ENCODE data around the gene HVCN1.
A peak's percentile ranks its signal among the peaks of the same experiment; 100 is the strongest.

HVCN1 gene

DNA sequence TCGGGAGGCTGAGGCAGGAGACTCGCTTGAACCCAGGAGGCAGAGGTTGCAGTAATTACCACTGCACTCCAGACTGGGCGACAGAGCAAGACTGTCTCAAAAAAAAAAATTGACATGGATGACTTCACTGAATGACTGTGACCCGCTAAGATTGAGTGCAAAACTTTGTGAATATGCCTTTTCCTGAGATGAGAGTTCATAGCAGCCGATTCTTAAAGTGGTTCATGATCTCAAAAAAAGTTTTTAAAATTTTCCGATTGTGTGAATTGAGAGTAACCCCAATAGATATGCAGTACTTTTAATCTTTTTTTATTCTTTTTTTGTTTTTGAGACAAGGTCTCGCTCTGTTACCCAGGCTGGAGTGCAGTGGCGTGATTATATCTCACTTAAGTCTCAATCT lies 73.7 kb downstream of the HVCN1 start:
- DNase-seq = no peak

DNA sequence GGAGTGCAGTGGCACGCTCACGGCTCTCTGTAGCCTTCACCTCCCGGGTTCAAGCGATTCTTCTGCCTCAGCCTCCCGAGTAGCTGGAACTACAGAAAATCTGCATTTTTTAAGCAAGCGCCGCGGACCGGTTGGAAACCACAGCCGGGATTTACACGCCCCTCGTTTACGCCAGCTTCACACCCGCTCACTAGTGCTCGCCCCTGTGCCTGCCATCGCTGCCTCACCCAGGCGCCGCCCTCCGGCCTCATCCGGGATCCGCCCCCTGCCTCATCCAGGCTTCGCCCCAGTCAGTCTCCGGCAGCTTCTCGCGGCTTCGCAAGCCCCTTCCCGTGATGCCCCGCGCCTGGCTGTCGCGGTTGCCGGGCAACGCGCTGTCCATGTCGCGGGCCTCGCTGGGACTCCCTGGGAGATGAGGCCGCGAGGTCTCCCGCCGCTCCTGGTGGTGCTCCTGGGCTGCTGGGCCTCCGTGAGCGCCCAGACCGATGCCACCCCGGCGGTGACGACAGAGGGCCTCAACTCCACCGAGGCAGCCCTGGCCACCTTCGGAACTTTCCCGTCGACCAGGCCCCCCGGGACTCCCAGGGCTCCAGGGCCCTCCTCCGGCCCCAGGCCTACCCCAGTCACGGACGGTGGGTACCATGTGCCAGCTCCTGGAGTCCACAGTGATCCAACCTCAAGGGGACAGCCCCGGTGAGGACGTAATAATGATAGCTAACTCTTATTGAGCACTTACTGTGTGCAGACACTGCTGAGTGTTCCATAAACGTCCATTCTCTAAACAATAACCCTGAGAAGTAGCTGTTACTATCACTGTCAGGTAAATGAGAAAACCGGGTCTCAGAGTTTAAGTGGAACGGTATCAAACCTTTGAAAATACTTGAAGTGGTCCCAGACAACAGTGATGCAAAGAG lies 74.9 kb downstream of the HVCN1 start, which contains the start of gene TCTN1:
TCTN1 (plus strand) TSS at position 359 of the 914 bp plus-strand sequence; CDS start at position 413, 54 bp downstream.
- peak; percentile 94 to 98 (median 96) for DNase-seq

- no peak for DNase-seq
Measured at GRCh38 chr12:110613071-110613770, 75.7 kb downstream of the HVCN1 start.

DNA sequence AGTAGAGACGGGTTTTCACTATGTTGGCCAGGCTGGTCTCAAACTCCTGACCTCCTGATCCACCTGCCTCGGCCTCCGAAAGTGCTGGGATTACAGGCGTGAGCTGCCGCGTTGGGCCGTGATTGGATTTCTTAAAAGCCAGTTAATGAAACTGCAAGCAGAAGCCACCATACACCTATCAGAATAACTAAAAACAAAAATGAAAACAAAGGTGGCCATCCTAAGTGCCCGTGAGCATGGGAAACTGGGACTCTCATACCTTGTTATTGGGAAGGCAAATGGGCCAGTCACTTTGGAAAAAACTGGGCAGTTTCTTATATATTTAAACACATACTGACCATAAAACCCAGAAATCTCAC lies 82.7 kb downstream of the HVCN1 start:
- DNase-seq = no peak

DNA sequence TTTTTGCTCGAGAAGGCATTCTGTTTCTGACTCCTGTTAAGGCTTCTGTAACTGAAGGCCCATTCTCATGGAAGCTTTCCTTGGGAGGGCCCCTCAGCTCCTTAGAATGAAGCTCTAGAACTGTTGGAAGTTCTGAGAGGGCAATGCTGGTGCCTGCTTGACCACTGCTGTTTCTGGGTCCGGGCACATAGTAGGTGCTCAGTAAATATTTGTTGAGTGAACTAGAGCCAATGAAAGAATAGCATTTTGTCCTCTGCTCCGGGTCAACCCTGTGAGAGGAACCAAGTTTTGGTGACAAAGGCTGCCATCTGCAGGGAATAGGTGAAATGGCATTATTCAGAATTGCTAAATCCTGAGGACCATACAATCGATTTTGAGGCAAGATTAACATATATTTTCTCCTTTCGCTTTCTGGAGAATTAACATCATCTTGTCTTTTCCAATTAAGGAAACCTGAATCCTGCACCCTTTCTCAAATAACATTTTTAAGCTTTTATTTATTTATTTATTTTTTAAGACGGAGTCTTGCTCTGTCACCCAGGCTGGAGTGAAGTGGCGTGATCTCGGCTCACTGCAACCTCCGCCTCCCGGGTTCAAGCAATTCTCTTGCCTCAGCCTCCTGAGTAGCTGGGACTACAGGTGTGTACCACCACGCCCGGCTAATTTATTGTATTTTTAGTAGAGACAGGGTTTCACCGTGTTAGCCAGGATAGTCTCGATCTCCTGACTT lies 86.7 kb downstream of the HVCN1 start:
- peak; percentile 55 to 84 (median 76) for DNase-seq

DNA sequence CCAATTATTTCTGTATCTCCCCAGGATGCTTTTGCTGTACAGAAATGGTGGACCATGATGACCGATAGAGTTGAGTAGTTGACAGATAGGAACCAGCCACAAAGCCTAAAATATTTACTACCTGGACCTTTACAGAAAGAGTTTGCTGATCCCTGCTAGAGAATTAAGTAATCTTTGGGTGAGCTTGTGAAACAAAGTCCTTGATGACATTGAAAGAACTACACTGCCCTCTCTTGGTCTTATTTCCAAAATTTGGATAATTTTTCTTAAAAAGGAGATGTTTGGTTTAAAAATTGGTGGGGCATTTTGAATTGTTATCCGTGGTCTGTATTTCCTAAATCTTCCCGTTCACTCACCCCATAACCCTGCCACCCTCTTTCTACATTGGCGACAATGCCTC lies 88.7 kb downstream of the HVCN1 start:
- DNase-seq = peak; percentile 35 to 90 (median 66)

DNA sequence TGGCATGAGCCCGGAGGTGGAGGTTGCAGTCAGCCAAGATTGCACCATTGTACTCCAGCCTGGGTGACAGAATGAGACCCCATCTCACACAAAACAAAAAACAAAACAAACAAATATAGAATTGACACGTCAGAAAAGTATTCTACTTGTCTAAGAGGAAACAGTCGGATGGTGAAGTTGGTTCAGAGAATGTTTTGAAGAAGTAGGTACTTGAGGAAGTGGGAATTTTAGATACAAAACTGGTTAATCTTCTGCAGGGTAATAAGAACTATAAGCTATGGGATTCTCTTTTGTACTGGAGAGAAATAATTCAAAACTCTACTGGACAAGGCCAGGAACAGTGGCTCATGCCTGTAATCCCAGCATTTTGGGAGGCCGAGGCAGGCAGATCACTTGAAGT lies 89.6 kb downstream of the HVCN1 start:
- peak in 3 of 4 experiments; percentile 28 to 83 (median 82) for DNase-seq
